Activated CD4-positive, CD25-positive, alpha-beta regulatory T cell treated with anti-CD3 and anti-CD28 coated beads, Interleukin-2, amount 50 U/mL, for 16 hours (primary cell): Measurements from ENCODE around the gene RHO.
"Not testable (repeated sequence)": the region's sequence is repeated elsewhere in the genome, so short reads cannot be mapped to it uniquely, and the experiment has no call there.

ENCODE experiments used
- DNase-seq: peaks from one replicate; pipeline ENCODE4 v3.0.0-alpha.2; 2020; ENCODE audit warnings: low read depth, low spot score

Gene RHO

DNA sequence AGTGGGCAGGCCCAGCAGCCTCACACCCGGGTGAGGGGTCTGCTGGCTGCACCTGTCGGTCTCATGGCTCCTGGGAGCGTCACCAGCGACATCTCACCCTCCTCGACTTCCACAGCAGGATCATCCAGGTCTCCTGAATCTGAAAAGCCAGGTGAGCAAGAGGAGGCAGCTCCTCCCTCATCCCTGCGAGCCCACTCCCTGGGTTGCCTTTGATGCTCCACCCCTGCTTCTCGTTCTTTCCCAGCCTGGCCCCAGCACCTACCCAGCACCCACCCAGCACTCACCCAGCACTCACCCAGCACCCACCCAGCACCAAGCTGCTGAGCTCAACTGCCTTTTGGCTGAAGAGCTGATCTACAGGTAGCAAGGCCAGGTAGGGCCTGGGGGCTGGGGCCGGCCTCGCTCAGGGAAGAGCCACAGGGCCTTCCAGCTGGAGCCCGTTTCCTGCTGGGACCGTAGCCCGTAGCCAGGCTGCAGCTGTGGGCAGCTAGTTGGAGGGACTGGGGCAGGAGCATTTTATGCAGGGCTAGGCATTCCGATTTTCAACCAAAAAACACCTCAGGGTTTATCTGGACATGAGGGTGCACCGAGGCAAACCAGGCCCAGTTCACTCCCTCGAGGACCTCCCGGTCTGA lies 14.8 kb downstream of the RHO start, which contains the start of gene H1-8:
Gene H1-8 (plus strand): TSS at position 20 of the 635 bp plus-strand sequence. CDS start 44 bp downstream, at position 64.
- DNase-seq: no peak

DNA sequence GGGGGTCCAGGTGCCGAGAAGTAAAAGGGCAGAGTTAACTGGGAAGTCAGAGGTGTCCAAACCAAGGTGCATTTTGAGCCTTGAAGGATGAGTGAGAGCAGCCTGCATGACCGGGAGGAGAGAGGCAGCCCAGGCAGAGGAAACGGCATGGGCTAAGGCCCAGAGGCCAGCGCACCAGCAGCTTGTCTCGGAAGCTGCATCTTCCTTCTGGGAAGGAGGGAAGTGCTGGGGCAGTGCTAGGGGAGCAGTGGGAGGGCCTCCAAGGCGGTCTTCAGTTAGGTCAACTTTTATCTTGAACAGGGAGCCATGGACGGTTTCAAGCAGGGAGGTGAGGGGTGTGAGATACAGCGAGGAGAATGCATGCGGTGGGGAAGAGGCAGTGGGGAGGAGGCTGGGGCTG lies 15.6 kb downstream of the RHO start:
- no peak for DNase-seq

DNA sequence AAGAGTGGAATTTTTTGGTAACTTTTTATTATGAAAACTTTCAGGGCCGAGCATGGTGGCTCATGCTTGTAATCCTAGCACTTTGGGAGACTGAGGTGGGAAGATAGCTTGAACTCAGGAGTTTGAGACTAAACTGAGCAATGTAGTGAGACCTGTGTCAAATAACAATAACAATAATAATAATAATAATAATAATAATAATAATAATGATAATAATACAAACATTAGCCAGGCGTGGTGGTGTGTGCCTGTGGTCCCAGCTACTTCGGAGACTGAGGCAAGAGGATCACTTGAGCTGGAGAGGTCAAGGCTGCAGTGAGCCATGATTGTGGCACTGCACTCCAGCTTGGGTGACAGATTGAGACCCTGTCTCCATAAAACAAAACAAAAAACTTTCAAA lies 17.5 kb downstream of the RHO start:
- DNase-seq: not testable (repeated sequence)

- DNase-seq: no peak
Measured at GRCh38 chr3:129547241-129547640, 18.8 kb downstream of the RHO start.

DNA sequence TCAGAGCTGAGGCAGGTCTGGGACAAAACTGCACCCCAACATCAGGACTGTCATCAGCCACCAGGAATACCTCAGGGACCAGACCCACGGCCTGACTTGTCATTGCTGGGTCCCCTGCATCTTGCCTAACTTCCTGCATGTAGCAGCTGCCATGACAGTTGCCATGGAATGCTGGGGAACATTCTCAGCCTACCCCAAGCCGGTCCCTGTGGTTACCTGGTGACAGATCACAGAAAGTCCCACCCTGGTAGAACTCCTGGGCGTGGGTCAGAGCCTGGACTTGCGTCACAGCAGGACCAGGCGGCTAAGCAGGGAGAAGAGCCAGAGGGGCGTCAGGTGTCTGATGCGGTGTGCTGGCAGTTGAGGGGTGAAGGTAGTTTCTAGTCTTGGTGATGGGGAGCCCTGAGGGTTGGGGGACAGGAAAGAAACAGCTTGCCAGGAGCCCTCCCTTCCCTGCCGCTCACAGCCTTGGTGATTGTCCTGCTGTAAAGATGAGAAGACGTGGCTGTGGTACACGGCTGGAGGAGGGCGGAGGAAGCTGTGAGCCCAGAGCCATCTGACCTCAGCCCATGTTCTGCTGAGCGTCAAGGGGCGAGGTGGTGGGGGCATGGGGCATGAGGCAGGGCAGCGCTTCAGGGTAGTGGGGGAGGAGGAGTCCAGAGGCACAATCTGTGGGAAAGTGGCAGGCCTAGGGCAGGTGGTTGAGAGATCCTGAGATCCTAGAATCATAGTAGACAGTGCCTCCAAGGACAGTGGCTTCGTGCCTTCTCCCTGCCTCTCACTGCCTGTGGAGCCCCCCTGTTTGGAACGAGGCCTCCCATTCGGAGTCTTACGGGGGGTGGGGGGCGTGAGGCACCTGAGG lies 19.9 kb downstream of the RHO start:
- DNase-seq: no peak

- DNase-seq: no peak
Measured at GRCh38 chr3:129549006-129549800, 20.8 kb downstream of the RHO start.

GRCh38 chr3:129549805-129550204 lies 21.4 kb downstream of the RHO start:
- DNase-seq: no peak

GRCh38 chr3:129552287-129553050 lies 24.0 kb downstream of the RHO start:
- no peak for DNase-seq

DNA sequence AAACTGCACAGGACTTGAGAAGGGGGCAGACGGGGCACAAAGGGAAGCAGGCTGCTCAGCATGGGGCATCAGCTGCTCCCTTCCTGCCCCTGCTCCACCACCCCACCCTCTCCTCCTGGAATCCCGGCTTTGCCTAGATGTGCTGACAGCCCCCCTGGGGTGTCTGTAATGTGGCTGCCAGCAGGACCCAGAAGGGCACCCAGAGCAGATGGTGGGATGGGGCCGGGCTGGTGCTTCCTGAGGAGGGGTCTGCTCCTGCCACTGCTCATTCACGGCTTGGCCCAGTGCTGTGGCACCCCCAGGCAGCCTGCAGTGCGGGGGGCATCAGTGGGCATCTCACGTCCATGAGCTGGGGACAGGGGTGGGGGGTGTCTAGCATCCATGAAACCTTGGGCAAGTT lies 24.7 kb downstream of the RHO start:
- DNase-seq: no peak

- no peak for DNase-seq
Measured at GRCh38 chr3:129553719-129554118, 25.3 kb downstream of the RHO start.

DNA sequence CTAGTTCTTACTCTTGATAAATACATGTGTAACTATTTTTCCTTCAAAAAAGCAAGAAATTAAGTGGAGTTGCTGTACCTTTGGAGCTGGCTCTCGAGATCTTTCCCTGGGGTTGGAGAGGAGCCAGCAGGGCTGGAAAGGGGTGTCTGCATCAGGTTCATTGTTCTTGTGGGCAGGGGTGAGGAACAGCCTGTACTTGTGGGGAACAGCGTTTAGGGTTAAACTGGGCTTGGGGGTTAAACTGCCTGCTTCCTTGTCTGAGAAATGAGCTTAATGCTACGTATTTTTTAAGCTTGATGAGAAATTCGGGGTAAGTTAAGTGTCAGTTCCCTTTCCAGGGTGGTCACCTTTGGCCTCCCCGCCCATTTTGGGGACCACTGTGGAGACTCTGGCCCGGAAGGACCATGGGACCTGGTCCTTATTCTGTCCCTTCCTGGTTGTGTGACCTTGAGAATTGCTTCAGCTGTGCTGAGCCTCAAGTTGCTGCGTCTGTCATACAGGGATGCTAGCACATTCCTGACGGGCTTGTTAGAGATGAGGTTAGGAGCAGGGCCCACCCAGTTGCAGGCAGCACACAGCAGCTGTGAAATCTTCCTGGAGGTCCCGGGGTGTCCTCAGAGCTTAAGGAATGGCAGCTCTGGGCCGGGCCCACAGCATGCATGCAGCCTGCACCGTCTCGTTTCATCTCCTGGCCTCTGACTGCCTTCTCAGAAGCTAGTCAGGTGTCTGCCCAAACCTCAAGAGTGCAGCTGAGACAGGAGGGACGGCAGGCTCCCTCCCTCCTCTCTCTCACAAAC lies 26.1 kb downstream of the RHO start:
- DNase-seq: no peak

- no peak for DNase-seq
Measured at GRCh38 chr3:129555153-129555550, 26.7 kb downstream of the RHO start.

- no peak for DNase-seq
Measured at GRCh38 chr3:129555616-129556357, 27.3 kb downstream of the RHO start.

GRCh38 chr3:129556358-129556695 lies 27.9 kb downstream of the RHO start:
- DNase-seq: no peak

DNA sequence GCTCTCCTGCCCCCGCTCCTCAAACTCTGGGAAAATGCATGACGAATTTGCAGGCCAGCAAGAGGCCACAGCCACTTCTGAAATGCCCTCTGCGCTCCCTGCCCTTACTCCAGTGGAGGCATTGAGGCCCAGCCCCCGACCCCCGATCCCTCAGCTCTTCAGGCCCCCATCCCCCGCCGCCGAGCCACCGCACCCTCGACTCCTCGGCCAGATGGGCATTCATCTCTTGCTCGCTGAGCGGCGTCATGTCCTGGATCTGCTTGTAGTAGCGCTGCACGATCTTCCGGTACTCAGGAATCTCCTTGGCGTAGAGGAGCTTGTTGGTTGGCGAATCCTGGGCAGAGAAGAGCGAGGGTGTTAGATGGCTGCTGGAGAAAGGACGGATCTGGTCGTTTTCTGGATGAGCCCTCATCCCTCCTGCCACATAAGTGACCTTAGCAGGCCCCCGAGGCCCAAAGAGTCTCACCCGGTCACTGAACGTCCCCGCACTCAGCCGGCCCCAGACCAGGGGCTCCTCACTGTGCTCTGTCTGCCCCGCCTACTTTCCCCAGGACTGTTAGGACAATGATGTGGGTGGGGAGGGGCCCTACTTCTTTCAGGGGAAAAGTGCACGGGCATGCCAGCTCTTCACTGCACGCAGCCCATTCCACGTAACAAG lies 28.6 kb downstream of the RHO start:
- no peak for DNase-seq

- DNase-seq: no peak
Measured at GRCh38 chr3:129557548-129557894, 29.1 kb downstream of the RHO start.

DNA sequence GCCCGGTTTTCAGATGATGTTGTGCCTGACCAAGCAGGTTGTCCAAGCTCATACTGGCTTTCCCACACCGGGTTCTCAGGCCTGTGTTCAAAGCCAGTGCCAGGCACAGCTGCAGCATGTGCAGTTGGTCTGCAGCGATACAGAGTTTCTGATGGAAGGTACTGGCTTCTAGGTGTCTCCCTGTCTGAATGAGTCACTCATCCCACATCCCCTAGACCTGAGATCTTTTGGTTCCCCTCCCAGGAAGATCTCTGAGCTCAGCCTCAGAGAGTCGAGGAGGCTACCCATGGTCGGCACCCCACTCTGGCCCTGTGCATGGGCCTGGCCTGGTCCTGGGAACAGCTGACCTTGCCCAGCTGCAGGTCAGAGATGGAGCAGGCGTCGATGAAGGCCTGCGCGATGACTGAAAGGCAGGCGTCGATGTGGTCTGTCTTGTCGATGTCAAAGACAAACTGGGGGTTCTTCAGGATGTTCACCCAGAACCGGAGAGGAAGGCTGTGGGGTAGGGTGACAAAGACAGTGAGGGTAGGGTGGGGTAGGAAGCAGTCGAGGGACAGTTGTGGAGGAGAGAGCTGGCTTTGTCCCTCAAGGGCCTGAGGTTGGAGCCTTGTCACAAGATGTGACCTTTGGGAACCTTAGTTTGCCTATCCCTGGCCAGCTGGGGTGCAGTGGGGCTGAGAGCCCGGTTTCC lies 29.8 kb downstream of the RHO start:
- DNase-seq: no peak

DNA sequence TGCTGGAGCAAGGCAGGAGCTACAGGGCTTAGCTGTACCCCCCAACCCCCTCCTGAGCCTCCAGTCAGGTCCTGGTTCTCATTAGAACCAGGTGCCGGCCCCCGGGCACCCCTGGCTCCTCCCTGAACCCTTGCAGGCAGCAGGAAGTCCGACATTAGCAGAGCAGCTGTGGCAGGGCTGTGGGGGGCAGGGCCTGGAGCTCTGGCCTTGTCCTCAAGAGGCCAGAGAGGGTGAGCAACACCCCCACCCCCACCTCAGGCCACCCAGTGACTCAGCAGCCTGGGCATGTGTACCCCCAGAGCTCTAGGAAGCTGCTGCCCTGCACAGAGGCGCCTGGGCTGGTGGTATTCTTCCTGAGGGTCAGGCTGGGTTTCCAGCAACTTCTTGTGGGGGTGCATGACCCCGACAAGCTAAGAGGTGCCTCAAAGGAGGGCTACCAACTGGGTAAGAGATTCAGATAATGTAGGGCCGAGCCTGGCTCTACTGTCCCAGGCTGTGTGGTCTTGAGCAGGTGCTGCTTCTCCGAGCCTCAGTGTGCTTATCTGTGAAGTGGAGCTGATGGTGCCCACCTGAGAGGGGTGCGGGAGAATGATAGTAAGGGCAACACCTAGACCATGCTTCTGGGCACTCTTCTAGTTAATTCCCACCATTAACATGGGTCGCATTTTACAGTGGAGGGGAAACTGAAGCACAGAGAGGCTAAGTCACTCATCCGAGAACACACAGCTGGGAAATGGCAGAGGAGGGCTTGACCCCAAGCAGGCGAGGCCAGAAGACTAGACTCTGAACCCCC lies 30.5 kb downstream of the RHO start:
- no peak for DNase-seq
